ENCODE results near the gene PNLIPRP1.

The PNLIPRP1 gene

DNA sequence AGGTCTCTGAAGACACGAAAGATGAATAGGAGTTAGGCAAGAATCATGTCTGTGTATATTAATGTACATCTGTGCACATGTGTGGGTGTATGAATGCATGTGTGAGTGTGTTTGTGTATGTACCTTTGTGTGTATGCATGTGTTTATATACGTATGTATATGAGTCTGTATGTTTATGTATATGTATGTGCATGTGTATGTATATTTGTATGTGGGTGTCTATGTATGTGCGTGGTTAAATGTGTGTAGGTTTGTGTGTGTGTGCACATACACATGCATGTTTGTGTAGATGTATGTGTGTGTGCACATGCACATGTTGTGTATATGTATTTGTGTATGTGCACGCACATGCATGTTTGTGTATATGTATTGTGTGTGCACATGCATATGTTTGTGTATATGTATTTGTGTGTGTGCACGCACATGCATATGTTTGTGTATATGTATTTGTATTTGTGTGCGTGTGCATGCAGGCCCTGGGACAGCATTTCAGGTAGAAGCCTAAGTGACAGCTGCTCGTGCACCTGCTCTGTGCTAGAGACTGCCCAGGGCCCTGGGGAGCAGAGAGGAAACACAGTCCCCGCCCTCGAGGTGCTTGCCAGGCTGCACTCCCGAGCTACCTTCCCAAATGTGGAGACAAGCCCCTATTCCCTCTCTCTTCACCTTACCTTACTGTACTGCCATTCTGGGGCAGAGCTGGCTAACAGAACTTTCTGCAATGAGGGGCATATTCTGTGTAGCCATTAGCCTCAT is 12.1 kb downstream of the PNLIPRP1 start:
- DNase-seq: no peak

GRCh38 chr10:116606061-116606483 is 15.3 kb downstream of the PNLIPRP1 start:
- DNase-seq: no peak

DNA sequence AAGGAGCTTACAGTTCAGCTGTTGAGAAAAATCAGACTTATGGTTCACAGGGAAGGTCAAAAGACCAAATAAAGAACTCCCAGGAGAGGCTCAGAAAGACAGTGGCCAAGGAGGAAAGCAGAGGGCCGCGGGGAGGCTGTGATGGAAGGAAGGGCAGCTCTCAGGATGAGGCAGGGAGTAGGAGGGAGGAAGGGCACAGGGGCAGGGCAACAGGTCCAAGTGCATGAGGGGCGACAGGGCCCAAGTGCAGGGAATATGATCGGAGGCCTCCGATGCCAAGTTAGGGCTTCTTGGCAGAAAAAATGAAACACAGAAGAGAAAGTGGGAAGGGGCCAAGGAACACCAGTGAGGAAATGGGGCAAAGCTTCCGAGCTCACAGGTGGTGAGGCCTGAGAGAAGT is 16.6 kb downstream of the PNLIPRP1 start:
- DNase-seq: no peak

DNA sequence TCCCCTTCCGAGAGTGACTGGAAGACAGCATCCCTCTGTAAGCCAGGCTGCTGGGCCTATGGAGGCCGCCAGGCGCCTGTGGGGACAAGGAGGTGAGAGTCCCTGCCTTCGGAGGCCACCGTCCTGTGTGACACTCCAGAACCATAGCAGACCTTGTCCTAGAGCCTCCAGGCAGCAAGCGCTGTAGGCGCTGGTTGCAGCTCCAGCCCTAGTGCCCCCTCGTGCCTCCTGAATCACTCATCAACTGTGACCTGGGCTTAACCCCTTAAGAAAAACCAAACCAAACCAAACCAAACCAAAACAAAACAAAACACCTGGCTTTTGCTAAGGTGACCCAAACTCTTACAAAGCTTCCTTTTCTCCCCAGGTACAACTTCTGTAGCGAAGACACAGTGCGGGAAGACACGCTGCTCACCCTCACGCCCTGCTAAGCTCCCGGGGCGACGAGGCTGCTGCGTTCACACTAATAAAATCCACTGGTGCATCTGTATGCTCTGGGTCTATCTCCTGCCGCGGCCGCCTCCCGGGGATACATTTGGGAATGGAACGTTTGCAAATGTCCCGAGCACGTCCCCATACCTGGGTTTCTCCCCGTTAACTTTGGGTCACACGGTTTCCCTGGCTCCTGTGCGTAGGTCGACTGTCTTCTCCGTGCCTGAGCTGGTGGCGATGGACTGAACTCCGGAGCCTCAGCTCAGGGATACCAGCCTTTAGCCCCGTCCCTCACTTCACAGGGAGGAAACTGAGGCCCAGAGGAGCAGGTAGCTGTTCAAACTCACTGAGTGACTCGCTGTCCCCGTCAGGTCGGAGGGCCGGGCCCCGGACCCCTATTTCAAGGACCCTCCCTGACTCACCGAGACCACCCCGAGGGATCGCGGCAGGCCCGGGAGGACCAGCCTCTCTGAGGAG is 18.2 kb downstream of the PNLIPRP1 start:
- no peak for DNase-seq

DNA sequence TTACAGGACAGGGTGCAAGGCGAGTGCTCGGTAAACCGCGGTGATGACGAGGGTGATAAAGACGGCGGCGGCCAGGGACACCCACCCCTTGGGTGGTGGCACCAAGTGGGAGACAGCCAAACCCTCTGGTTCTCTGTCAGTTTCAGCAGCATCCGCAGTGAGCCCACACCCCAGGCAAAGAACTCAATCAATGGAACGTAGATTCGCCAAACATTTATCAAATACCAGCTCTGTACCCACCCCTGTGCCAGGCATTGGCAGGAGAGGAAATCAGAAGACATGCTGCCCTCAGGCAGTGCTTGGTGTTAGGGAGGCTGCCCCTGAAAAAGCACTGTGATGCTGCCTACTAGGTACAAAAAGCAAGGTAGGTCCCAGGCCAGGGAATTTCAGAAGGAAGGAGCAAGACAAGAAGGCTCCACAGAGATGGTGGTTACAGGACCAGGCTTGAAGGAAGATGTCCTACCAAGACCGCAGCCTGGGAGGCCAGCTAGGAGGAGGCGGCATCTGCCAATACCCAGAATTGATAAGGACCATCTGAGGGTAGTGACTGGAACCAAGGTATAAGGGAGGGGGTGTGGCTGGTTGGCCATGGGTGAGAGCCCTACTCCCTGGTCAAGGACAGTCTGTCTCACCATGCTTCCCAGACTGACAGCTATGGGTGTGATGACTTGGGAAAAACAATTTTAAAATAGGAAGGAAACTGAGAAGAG is 19.8 kb downstream of the PNLIPRP1 start:
- no peak for DNase-seq

DNA sequence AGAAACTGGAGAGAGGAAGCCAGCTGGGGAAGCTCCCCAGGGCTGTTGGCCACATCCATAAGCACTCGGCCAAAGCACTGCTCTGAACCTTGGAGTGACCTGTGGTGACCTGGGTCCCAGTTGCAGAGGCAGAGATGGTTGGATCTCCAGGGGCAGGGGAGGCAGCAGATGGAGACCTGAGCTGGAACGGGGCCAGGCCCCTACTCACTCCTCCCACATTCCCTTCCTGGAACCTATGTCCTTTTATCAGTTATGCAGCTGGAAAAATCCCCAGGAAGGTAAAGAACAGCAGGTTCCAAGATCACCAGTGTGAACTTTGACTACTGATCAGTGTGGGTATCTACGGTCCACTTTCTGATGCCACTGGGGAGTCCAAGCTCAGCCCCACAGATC is 20.4 kb downstream of the PNLIPRP1 start:
- DNase-seq: no peak

- no peak for DNase-seq
Observed at GRCh38 chr10:116612107-116612769, 21.5 kb downstream of the PNLIPRP1 start.

GRCh38 chr10:116613471-116613870 is 22.7 kb downstream of the PNLIPRP1 start:
- no peak for DNase-seq

- no peak for DNase-seq
Observed at GRCh38 chr10:116614796-116615195, 24.0 kb downstream of the PNLIPRP1 start.

DNA sequence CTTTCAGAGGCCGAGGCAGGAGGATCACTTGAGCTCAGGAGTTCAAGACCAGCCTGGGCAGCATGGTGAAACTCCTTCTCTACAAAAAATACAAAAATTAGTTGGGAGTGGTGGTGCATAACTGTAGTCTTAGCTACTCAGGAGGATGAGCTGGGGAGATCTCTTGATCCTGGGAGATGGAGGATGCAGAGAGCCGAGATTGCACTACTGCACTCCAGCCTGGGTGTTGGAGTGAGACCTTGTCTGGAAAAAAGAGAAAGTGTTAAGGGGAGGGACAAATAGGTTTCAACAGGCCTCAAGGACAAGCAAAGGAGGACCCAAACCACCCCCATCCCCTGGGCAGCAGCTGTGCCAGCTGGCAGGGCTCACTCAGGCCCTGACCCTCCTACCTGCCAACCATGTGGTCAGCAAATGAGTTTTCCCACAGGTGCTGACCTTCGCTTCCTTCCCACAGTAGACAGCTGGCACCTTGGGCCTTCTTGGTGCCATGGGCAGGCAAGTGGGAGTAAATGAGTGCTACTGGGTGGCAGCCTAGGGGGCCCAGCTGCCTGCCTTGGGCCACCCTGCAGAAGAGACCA is 24.5 kb downstream of the PNLIPRP1 start:
- no peak for DNase-seq

DNA sequence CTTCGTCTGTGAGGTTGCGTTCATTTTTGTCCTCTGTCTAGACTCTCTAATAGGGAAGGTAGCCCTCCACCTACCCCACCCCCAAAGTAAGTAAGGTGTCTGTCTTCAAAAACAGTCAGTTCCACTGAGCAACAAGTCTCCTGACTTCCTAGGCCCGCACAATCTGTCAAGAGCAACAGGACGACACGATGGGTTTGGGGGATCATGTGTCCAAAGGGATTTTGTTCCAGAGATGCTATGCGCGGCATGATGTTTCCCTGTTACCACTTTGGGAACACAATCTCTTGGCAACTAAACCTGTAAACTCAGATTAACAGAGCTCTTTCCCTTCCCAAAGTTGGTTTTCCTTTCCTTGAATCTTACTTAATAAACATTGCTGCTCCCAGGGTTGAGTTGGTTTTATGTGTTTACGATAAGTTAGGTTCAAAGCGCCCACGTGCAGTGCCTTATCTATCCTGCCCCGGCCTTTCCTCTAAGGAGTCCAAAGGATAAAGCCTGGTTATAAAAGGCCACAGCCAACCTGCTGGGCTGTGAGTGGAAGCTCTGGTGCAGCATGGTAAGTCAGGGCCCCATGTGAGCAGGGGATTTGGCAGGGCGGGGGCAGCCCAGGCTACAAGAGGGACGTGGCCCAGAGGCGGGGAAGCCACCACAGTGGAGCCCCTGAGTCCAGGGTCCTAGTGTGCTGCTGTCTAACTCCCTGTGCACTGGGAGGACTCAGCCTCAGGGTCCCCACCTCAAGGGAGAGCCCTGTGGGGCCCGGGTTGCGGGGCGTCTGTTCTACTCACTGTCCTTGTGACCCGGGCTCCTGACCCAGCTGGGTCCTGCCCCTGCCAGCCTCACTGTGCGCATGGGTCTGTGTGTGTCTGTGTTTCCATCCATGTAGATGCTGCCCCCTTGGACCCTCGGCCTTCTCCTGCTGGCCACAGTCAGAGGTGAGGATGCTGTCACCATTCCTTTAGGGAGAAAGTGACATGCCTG is 30.0 kb downstream of the PNLIPRP1 start, which contains the start of gene PNLIPRP2:
Gene PNLIPRP2, plus strand, starts transcription at position 531 of the 978 bp plus-strand sequence.
- no peak for DNase-seq

- no peak for DNase-seq
Observed at GRCh38 chr10:116621476-116621875, 30.7 kb downstream of the PNLIPRP1 start.

GRCh38 chr10:116621934-116622655 is 31.3 kb downstream of the PNLIPRP1 start:
- no peak for DNase-seq

DNA sequence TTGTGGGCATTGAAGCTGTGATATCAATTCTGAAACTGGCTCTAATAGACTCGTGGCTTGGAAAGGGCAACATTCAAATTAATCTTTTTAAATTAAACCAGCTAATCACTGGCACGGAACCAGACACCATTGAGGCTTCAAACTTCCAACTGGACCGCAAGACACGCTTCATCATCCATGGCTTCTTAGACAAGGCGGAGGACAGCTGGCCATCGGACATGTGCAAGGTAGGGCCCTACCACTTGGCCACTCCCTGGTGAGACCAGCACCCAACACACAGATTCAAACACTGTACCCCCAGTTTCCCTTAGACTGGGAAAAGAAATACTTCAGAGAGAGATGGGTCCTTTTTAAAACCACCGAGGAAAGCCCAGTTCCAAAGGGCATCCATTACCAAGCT is 35.1 kb downstream of the PNLIPRP1 start:
- DNase-seq: no peak

- no peak for DNase-seq
Observed at GRCh38 chr10:116626815-116627214, 36.1 kb downstream of the PNLIPRP1 start.

- DNase-seq: no peak
Observed at GRCh38 chr10:116627386-116627933, 36.7 kb downstream of the PNLIPRP1 start.

- DNase-seq: no peak
Observed at GRCh38 chr10:116629340-116629739, 38.6 kb downstream of the PNLIPRP1 start.

DNA sequence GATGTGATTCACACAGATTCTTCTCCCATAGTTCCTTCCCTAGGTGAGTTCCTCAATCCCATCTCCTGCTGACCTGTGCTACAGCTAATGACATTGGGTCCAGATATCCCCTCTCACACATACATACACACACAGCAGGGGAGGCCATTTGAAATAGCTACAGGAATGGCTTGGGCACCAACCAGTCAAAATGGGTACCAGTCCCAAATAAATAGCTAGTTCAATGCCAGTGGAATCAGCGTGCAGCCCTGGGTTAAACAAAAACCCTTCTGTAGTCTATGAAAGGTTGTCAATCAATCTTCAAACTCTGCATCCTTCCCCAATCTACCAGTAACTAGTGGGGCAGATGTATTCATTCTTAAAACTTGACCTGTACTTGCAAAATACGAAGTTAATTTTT is 39.3 kb downstream of the PNLIPRP1 start:
- no peak for DNase-seq

DNA sequence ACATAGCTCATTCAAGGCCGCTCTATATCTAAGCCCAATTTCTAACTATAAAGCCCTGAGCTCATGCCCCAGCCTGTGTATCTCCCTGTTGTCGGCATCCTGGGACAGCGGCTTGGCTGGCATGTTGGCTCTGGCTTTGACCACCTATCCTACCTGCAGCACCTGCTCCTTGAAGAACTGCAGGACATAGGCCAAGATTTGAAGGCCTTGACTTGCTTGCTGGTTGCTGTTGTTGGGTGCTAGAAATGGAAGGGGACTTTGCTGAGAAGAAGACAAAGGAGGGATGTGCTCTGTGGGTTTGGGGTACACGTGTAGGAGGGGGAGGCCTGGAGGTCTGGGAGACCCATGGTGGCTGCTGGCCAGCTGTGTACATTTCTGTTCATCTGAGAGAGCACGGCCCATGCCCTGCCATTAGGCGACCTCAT is 41.1 kb downstream of the PNLIPRP1 start:
- no peak for DNase-seq

DNA sequence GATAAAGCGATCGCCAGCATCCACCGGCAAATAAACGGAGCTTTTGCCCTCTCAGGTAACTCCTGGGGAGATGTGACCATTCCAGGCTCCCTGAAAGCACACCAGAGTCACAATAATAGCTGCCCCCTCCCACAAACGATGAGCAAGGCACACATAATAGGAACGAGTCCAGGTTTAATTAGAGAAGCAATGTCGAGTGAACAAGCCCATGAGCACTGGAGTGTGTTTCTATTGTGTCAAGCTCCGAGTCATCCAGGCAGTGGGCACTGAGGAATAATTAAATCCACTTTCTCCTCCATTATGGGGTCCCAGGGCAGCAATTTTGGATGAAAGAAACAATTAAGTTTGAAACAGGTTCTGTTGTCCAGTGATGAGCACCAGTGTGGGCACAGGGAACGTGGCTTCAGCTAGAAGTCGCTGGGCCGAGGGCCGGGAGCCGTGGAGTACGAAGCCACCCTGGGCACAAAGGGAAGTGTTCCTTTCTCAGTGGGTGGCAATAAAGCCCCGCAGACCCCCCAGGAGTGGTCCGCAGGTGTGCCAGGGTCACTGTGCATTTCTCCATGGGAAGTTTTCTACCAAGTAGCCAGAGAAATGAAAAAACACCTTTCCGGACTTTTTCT is 41.9 kb downstream of the PNLIPRP1 start:
- DNase-seq: no peak
